ENCODE measurements around the gene GPX7. TPM values are rescaled to one million over a fixed set of nuclear protein-coding genes. Genes with fewer than 3 reads are reported as not detected.

GPX7 gene
- total RNA-seq, 1 experiment from 2014 or later: not detected

- H3K4me3 ChIP-seq: no peak overlapping the region
- no peak overlapping the region for H3K27ac ChIP-seq
- H4K20me1 ChIP-seq (ENCODE audit: insufficient read depth): no peaks in the 10 kb centered on the region
- H3K4me1 ChIP-seq (replicated peaks; ENCODE audit: insufficient read depth): no peaks in the 10 kb centered on the region
- BruUV-seq (replicated peaks): no TSS peak
- H3K79me2 ChIP-seq (ENCODE audit: low read depth): no peaks in the 10 kb centered on the region
- CTCF ChIA-PET: no interaction called here
- POLR2A ChIA-PET (ENCODE audit: unreplicated experiment): no interaction called here
- intact Hi-C loops (cut with micrococcal nuclease; ENCODE audit: unreplicated experiment): no loop called here
- TF ChIP-seq CTCF (conservative IDR thresholded peaks at IDR 0.05): no peak
- TF ChIP-seq EZH2 (IDR thresholded peaks at IDR 0.05; ENCODE audit: low read depth): no peak
- H3K27me3 ChIP-seq (ENCODE audit: insufficient read depth, low read depth): 0 out of 2 replicates have a peak, but pooled peaks cover 3% of the 10 kb centered on the region
- DNase-seq: no peak
- no peak overlapping the region for H2AFZ ChIP-seq
- H3K9me3 ChIP-seq (ENCODE audit: insufficient read depth, low read depth): no peaks in the 10 kb centered on the region
- no peaks in the 10 kb centered on the region for H3K9me2 ChIP-seq (ENCODE audit: insufficient read depth)
- no peaks in the 10 kb centered on the region for H3F3A ChIP-seq (ENCODE audit: insufficient read depth, low read depth)
- H3K36me3 ChIP-seq (ENCODE audit: low read depth): no peaks in the 10 kb centered on the region
- no peak overlapping the region for H3K4me2 ChIP-seq
Measured at GRCh38 chr1:52582116-52582696, 20.0 kb upstream of the GPX7 start.

DNA sequence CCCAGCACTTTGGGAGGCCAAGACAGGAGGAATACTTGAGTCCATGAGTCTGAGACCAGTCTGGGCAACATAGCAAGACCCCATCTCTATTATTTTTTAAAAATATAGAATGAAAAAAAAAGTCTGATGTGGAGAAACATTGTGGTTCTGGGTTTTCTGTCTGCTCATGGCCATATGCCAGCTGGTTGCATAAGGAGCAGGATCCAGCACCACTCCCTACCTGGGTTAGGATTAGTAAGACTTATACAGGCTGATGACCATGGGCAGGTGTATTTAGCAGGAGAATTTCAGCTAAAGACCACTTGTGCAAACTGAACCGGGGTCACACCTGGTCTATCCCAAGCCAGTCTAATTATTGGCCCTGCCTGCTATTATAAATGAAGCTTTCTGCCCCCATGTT lies 16.7 kb upstream of the GPX7 start:
- no TSS peak for BruUV-seq (replicated peaks)
- ChIA-PET POLR2A (ENCODE audit: unreplicated experiment) (no interaction called here), CTCF (no interaction called here)

GRCh38 chr1:52588027-52588426 lies 14.1 kb upstream of the GPX7 start:
- Histone ChIP-seq H2AFZ (no peak overlapping the region), H3K79me2 (ENCODE audit: low read depth) (no peaks in the 10 kb centered on the region), H3K4me2 (no peak overlapping the region), H3K27me3 (ENCODE audit: insufficient read depth, low read depth) (no peaks in the 10 kb centered on the region), H3F3A (ENCODE audit: insufficient read depth, low read depth) (no peaks in the 10 kb centered on the region), H3K4me3 (no peak overlapping the region), H3K4me1 (replicated peaks; ENCODE audit: insufficient read depth) (no peaks in the 10 kb centered on the region), H4K20me1 (ENCODE audit: insufficient read depth) (no peaks in the 10 kb centered on the region), H3K36me3 (ENCODE audit: low read depth) (no peaks in the 10 kb centered on the region), H3K9me2 (ENCODE audit: insufficient read depth) (no peaks in the 10 kb centered on the region), H3K9me3 (ENCODE audit: insufficient read depth, low read depth) (no peaks in the 10 kb centered on the region), H3K27ac (no peak overlapping the region)
- TF ChIP-seq CTCF (conservative IDR thresholded peaks at IDR 0.05): no peak
- no peak for TF ChIP-seq EZH2 (IDR thresholded peaks at IDR 0.05; ENCODE audit: low read depth)
- ChIA-PET POLR2A (ENCODE audit: unreplicated experiment) (interaction anchor here (0.6 kb wide), 1 partner anchor 527 kb away, joined by 7 read pairs; no protein-coding TSS in a partner anchor), CTCF (no interaction called here)
- DNase-seq: no peak
- intact Hi-C loops (cut with micrococcal nuclease; ENCODE audit: unreplicated experiment): no loop called here
- BruUV-seq (replicated peaks): no TSS peak

More for the DNA sequence above, 16.7 kb upstream of the GPX7 start:
- intact Hi-C loops (cut with micrococcal nuclease; ENCODE audit: unreplicated experiment): no loop called here
- Histone ChIP-seq H3K9me2 (ENCODE audit: insufficient read depth) (no peaks in the 10 kb centered on the region), H3F3A (ENCODE audit: insufficient read depth, low read depth) (no peaks in the 10 kb centered on the region), H2AFZ (no peak overlapping the region), H3K9me3 (ENCODE audit: insufficient read depth, low read depth) (no peaks in the 10 kb centered on the region), H3K36me3 (ENCODE audit: low read depth) (no peaks in the 10 kb centered on the region), H3K4me3 (no peak overlapping the region), H3K27ac (no peak overlapping the region), H3K27me3 (ENCODE audit: insufficient read depth, low read depth) (0 out of 2 replicates have a peak, but pooled peaks cover 3% of the 10 kb centered on the region), H3K79me2 (ENCODE audit: low read depth) (no peaks in the 10 kb centered on the region), H3K4me2 (no peak overlapping the region), H4K20me1 (ENCODE audit: insufficient read depth) (no peaks in the 10 kb centered on the region), H3K4me1 (replicated peaks; ENCODE audit: insufficient read depth) (no peaks in the 10 kb centered on the region)
- DNase-seq: no peak
- TF ChIP-seq CTCF (conservative IDR thresholded peaks at IDR 0.05) (no peak), EZH2 (IDR thresholded peaks at IDR 0.05; ENCODE audit: low read depth) (no peak)
